ENCODE data around the gene PIM3. TPM values are rescaled to one million over a fixed set of nuclear protein-coding genes. Genes with fewer than 3 reads are reported as not detected.

The PIM3 gene
- total RNA-seq, 4 donors from 2014 or later: 43.8 to 75.7 (median 52.1) TPM

Small RNAs within 50 kb of the gene (small RNA-seq; reads per million reads assigned to genes)
- 0 to 0.15 (median 0.08) reads per million in 4 donors for gene MIR6821

Other genes starting within 250 kb of the PIM3 start
- 10 to 100 TPM; 17.8 to 37.4 (median 29.9) TPM for gene BRD1, start 132.9 kb upstream of the PIM3 start, total RNA-seq
- gene ZBED4, start 106.9 kb upstream of the PIM3 start, total RNA-seq: 10 to 100 TPM in 3 of 4 donors, 1 to 10 TPM in 1; 9.6 to 14.1 (median 13.7) TPM
- 10 to 100 TPM; 12.8 to 16.6 (median 13.0) TPM for gene ALG12, start 42.3 kb upstream of the PIM3 start, total RNA-seq
- 10 to 100 TPM; 22.7 to 45.7 (median 35.5) TPM for gene CRELD2, start 42.1 kb upstream of the PIM3 start, total RNA-seq
- not detected for gene IL17REL, start 52.0 kb downstream of the PIM3 start, total RNA-seq
- gene TTLL8, start 97.5 kb downstream of the PIM3 start, total RNA-seq: not detected
- gene MLC1, start 124.7 kb downstream of the PIM3 start, total RNA-seq: under 1 TPM in 2 of 4 donors, not detected in 2; under 0.01 to 0.70 TPM
- under 1 TPM in 3 of 4 donors, not detected in 1; 0.06 to 0.57 (median 0.13) TPM for gene MOV10L1, start 129.2 kb downstream of the PIM3 start, total RNA-seq
- gene PANX2, start 210.0 kb downstream of the PIM3 start, total RNA-seq: 1 to 10 TPM; 1.6 to 4.5 (median 3.4) TPM
- gene TRABD, start 225.1 kb downstream of the PIM3 start, total RNA-seq: 10 to 100 TPM; 39.3 to 55.1 (median 45.8) TPM
- 10 to 100 TPM; 23.9 to 36.3 (median 27.0) TPM for gene SELENOO, start 240.2 kb downstream of the PIM3 start, total RNA-seq